ENCODE data around the gene HSPBP1. TPM values are rescaled to one million over a fixed set of nuclear protein-coding genes. Genes with fewer than 3 reads are reported as not detected.

Gene HSPBP1
- total and polyA plus RNA-seq, 2 of the 13 experiments (the other 11 are each of a cell fraction or from before 2014, with no cell fraction given): 22.3 to 33.7 TPM

DNA sequence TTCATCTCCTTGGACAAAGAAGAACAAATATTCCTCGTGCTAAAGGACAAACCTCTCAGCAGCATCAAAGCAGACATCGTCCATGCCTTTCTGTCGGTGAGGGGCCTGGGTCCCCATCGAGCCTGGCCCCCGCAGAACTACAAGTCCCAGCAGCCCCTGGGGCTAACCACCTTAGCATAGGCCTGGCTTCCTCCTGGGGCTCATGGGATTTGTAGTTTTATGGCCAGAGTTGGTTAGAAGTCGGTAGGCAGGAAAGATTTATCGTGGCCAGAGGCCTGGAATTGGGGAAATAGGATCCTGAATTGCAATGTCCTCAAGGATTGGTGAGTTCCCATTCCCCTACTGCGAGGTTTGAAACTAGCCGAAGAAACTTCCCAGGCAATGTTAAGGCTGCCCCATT, 25.6 kb upstream of the HSPBP1 start (continued):
- TF ChIP-seq, protein P1, sequence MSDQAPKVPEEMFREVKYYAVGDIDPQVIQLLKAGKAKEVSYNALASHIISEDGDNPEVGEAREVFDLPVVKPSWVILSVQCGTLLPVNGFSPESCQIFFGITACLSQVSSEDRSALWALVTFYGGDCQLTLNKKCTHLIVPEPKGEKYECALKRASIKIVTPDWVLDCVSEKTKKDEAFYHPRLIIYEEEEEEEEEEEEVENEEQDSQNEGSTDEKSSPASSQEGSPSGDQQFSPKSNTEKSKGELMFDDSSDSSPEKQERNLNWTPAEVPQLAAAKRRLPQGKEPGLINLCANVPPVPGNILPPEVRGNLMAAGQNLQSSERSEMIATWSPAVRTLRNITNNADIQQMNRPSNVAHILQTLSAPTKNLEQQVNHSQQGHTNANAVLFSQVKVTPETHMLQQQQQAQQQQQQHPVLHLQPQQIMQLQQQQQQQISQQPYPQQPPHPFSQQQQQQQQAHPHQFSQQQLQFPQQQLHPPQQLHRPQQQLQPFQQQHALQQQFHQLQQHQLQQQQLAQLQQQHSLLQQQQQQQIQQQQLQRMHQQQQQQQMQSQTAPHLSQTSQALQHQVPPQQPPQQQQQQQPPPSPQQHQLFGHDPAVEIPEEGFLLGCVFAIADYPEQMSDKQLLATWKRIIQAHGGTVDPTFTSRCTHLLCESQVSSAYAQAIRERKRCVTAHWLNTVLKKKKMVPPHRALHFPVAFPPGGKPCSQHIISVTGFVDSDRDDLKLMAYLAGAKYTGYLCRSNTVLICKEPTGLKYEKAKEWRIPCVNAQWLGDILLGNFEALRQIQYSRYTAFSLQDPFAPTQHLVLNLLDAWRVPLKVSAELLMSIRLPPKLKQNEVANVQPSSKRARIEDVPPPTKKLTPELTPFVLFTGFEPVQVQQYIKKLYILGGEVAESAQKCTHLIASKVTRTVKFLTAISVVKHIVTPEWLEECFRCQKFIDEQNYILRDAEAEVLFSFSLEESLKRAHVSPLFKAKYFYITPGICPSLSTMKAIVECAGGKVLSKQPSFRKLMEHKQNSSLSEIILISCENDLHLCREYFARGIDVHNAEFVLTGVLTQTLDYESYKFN (CRISPR knock-in tag; conservative IDR thresholded peaks at IDR 0.05): no peak
- TF ChIP-seq ZNF615 (CRISPR knock-in tag; IDR thresholded peaks at IDR 0.05; ENCODE audit: borderline replicate concordance) (no peak), ATAD3A (CRISPR knock-in tag; IDR thresholded peaks at IDR 0.05) (no peak), KDM3A (CRISPR knock-in tag; IDR thresholded peaks at IDR 0.05; ENCODE audit: low read depth) (no peak), PPARG (CRISPR knock-in tag; conservative IDR thresholded peaks at IDR 0.05) (no peak), RBFOX2 (IDR thresholded peaks at IDR 0.05; ENCODE audit: low read depth, low read length) (no peak), IRX3 (CRISPR knock-in tag; IDR thresholded peaks at IDR 0.05; ENCODE audit: borderline replicate concordance, low read depth) (no peak), IRF2 (CRISPR knock-in tag; IDR thresholded peaks at IDR 0.05) (0 out of 2 replicates have a peak, but pooled peaks have one; percentile 37), SRF (IDR thresholded peaks at IDR 0.05; ENCODE audit: low read depth, low read length) (no peak), TRIM24 (CRISPR knock-in tag; IDR thresholded peaks at IDR 0.05) (no peak), HNRNPH1 (optimal IDR thresholded peaks at IDR 0.05; ENCODE audit: low read depth, low read length) (no peak), SOX13 (IDR thresholded peaks at IDR 0.05) (no peak), SOX13 (CRISPR knock-in tag; conservative IDR thresholded peaks at IDR 0.05 in 1 of 2, IDR thresholded peaks at IDR 0.05 in 1 of 2) (no peak), ZNF674 (CRISPR knock-in tag; IDR thresholded peaks at IDR 0.05; ENCODE audit: low read depth) (no peak)
- TF ChIP-seq, protein P2, sequence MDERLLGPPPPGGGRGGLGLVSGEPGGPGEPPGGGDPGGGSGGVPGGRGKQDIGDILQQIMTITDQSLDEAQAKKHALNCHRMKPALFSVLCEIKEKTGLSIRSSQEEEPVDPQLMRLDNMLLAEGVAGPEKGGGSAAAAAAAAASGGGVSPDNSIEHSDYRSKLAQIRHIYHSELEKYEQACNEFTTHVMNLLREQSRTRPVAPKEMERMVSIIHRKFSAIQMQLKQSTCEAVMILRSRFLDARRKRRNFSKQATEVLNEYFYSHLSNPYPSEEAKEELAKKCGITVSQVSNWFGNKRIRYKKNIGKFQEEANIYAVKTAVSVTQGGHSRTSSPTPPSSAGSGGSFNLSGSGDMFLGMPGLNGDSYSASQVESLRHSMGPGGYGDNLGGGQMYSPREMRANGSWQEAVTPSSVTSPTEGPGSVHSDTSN (CRISPR knock-in tag; IDR thresholded peaks at IDR 0.05): no peak
- TF ChIP-seq, protein P3, sequence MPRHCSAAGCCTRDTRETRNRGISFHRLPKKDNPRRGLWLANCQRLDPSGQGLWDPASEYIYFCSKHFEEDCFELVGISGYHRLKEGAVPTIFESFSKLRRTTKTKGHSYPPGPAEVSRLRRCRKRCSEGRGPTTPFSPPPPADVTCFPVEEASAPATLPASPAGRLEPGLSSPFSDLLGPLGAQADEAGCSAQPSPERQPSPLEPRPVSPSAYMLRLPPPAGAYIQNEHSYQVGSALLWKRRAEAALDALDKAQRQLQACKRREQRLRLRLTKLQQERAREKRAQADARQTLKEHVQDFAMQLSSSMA (CRISPR knock-in tag; IDR thresholded peaks at IDR 0.05): no peak
- TF ChIP-seq, protein P4, sequence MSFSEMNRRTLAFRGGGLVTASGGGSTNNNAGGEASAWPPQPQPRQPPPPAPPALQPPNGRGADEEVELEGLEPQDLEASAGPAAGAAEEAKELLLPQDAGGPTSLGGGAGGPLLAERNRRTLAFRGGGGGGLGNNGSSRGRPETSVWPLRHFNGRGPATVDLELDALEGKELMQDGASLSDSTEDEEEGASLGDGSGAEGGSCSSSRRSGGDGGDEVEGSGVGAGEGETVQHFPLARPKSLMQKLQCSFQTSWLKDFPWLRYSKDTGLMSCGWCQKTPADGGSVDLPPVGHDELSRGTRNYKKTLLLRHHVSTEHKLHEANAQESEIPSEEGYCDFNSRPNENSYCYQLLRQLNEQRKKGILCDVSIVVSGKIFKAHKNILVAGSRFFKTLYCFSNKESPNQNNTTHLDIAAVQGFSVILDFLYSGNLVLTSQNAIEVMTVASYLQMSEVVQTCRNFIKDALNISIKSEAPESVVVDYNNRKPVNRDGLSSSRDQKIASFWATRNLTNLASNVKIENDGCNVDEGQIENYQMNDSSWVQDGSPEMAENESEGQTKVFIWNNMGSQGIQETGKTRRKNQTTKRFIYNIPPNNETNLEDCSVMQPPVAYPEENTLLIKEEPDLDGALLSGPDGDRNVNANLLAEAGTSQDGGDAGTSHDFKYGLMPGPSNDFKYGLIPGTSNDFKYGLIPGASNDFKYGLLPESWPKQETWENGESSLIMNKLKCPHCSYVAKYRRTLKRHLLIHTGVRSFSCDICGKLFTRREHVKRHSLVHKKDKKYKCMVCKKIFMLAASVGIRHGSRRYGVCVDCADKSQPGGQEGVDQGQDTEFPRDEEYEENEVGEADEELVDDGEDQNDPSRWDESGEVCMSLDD (CRISPR knock-in tag; IDR thresholded peaks at IDR 0.05; ENCODE audit: borderline replicate concordance): no peak
- TF ChIP-seq, protein P5, sequence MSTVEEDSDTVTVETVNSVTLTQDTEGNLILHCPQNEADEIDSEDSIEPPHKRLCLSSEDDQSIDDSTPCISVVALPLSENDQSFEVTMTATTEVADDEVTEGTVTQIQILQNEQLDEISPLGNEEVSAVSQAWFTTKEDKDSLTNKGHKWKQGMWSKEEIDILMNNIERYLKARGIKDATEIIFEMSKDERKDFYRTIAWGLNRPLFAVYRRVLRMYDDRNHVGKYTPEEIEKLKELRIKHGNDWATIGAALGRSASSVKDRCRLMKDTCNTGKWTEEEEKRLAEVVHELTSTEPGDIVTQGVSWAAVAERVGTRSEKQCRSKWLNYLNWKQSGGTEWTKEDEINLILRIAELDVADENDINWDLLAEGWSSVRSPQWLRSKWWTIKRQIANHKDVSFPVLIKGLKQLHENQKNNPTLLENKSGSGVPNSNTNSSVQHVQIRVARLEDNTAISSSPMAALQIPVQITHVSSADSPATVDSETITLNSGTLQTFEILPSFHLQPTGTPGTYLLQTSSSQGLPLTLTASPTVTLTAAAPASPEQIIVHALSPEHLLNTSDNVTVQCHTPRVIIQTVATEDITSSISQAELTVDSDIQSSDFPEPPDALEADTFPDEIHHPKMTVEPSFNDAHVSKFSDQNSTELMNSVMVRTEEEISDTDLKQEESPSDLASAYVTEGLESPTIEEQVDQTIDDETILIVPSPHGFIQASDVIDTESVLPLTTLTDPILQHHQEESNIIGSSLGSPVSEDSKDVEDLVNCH (CRISPR knock-in tag; IDR thresholded peaks at IDR 0.05): no peak
- TF ChIP-seq, protein P6, sequence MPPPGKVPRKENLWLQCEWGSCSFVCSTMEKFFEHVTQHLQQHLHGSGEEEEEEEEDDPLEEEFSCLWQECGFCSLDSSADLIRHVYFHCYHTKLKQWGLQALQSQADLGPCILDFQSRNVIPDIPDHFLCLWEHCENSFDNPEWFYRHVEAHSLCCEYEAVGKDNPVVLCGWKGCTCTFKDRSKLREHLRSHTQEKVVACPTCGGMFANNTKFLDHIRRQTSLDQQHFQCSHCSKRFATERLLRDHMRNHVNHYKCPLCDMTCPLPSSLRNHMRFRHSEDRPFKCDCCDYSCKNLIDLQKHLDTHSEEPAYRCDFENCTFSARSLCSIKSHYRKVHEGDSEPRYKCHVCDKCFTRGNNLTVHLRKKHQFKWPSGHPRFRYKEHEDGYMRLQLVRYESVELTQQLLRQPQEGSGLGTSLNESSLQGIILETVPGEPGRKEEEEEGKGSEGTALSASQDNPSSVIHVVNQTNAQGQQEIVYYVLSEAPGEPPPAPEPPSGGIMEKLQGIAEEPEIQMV (CRISPR knock-in tag; IDR thresholded peaks at IDR 0.05; ENCODE audit: low read depth): no peak

Data from HepG2 (cell line).